Left ventricle myocardium inferior (tissue), 1 donor: ENCODE measurements around the gene KRT6C. TPM values are rescaled to one million over a fixed set of nuclear protein-coding genes. Genes with fewer than 3 reads are reported as not detected.

ENCODE experiments used
- DNase-seq: peaks from one replicate; pipeline ENCODE4 v3.0.0-alpha.2; 2020
- H3K27ac ChIP-seq: fragments of 200-600 bp; replicated peaks from 2 replicates; pipeline ENCODE4 v1.8.0; 2021
- H3K27me3 ChIP-seq: fragments of 200-600 bp; 2 replicates; pipeline ENCODE4 v1.8.0; 2021; ENCODE audit warnings: low read depth
- H3K36me3 ChIP-seq: fragments of 200-600 bp; 2 replicates; pipeline ENCODE4 v1.8.0; 2021
- H3K4me1 ChIP-seq: fragments of 200-600 bp; 2 replicates; pipeline ENCODE4 v1.8.0; 2021
- H3K4me3 ChIP-seq: fragments of 200-600 bp; 2 replicates; pipeline ENCODE4 v1.8.0; 2021; ENCODE audit warnings: mild to moderate bottlenecking, moderate library complexity
- H3K9me3 ChIP-seq: fragments of 200-600 bp; replicated peaks from 2 replicates; pipeline ENCODE4 v1.8.0; 2021
- CTCF ChIP-seq: fragments of 200-600 bp; IDR thresholded peaks from 2 replicates; pipeline ENCODE4 v1.8.0; 2021; ENCODE audit warnings: antibody characterized with exemption, mild to moderate bottlenecking, borderline replicate concordance
- intact Hi-C: fragments of 100-400 bp; cut with micrococcal nuclease; formaldehyde crosslinking; loops from one replicate; pipeline ENCODE4 v1.11.0; 2022
- total RNA-seq: library from RNA; stranded (reverse); fragmentation: NEBNext Ultra II Directional; extraction: Animal tissue kit (Norgen Biotek cat#: 25700); gene quantifications from one replicate; pipeline ENCODE4 v1.2.1, GENCODE V29; 2021
- donor health status: DM: no; HTN: yes; CAD: no; lungs with severe emphysema.

KRT6C gene
- total RNA-seq, 1 donor from 2014 or later, result not detected

DNA sequence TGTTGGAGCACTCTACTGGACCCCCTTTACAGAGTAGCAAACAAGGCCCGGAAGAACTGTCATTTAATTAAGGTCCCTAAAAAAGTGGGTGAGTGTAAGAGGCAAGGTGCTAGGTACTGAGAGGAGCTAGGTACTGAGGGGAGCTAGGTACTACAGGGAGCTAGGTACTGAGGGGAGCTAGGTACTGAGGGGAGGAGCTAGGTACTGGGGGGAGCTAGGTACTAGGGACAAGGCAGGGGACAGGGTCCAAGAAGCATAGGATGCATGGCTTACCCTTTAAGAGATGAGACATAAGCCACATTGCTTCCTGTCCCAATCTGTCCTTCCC, 41.7 kb upstream of the KRT6C start:
- Histone ChIP-seq H3K36me3 (no peaks in the 10 kb centered on the region), H3K4me3 (no peak overlapping the region), H3K4me1 (no peaks in the 10 kb centered on the region), H3K27ac (no peak overlapping the region), H3K9me3 (peaks cover 4% of the 10 kb centered on the region), H3K27me3 (peaks cover 41% of the 10 kb centered on the region)
- no peak for TF ChIP-seq CTCF
- intact Hi-C loops, result no loop called here
- DNase-seq, result no peak

DNA sequence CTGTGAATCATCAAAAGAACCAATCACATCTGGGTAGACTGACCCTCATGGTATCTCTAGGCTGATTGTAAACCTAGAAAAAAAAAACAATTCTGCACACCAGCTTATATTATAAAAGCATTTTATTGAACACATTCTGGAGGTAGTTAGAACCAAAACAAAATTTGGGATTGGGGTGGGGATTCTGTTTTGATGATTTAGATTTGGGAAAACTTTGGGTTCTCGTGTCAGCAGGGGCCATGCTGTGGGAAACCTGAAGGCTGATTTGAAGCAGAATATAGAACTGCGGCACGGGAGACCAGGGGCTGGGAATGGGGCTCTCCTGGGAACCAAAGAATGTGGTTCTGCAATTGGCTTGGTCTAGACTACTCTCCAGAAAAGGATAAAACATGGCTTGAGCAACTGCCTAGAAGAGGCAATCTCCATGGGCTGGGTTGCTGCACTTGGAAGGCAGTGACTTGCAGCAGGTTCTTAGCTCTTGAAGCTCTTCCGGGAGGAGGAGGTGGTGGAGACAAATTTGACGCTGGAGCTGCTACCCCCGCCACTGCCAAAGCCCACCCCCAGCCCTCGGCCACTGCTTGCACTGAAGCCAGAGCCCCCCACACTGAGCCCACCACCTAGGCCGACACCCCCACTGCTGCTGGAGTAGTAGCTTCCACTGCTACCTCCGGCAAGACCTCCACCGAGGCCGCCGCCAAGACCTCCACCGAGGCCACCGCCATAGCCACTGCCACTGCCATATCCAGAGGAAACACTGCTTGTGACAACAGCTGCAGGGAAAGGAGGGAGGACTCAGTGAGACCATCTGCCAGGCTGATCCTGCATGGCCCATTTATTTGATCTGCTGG, 41.1 kb upstream of the KRT6C start:
- H3K27me3 ChIP-seq, result peaks cover 41% of the 10 kb centered on the region
- DNase-seq, result no peak
- no peak for TF ChIP-seq CTCF
- H3K27ac ChIP-seq, result no peak overlapping the region
- peaks cover 4% of the 10 kb centered on the region for H3K9me3 ChIP-seq
- intact Hi-C loops, result no loop called here
- no peaks in the 10 kb centered on the region for H3K4me1 ChIP-seq
- no peaks in the 10 kb centered on the region for H3K36me3 ChIP-seq
- H3K4me3 ChIP-seq, result no peak overlapping the region

DNA sequence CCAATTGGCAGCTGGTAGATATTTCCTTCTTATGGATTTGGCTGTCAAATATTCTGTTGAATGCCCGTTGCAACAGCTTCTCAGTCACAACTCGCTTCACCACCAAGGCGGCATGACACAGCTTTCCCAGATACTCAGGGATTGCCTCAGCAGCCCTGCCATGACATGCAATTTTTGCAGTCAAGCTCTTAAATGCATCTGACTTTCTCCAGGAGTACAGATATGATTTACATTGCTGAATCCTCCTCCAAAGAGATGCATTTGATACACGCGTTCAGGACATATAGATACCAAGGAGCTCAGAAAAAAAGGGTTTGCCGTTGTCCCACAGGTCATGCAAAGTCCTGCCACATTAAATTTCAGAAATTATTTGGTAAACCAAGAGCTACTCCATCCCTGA, 40.1 kb upstream of the KRT6C start:
- Histone ChIP-seq H3K36me3 (no peaks in the 10 kb centered on the region), H3K27me3 (peaks cover 41% of the 10 kb centered on the region), H3K4me1 (no peaks in the 10 kb centered on the region), H3K9me3 (peaks cover 4% of the 10 kb centered on the region), H3K27ac (no peak overlapping the region), H3K4me3 (no peak overlapping the region)
- intact Hi-C loops, result no loop called here
- no peak for DNase-seq
- no peak for TF ChIP-seq CTCF

- H3K36me3 ChIP-seq, result no peaks in the 10 kb centered on the region
- H3K4me1 ChIP-seq, result no peaks in the 10 kb centered on the region
- DNase-seq, result no peak
- no peak for TF ChIP-seq CTCF
- H3K4me3 ChIP-seq, result no peak overlapping the region
- H3K27ac ChIP-seq, result no peak overlapping the region
- H3K27me3 ChIP-seq, result peaks cover 62% of the 10 kb centered on the region
- H3K9me3 ChIP-seq, result peaks cover 4% of the 10 kb centered on the region
- intact Hi-C loops, result loop anchor here (5.0 to 10.0 kb wide), 2 partner anchors 133 to 351 kb away; no protein-coding TSS in a partner anchor
These were observed 34.6 kb upstream of the KRT6C start for GRCh38 chr12:52508211-52508610.

- H3K4me1 ChIP-seq, result no peaks in the 10 kb centered on the region
- peak; percentile 70 for TF ChIP-seq CTCF
- no peak overlapping the region for H3K27ac ChIP-seq
- no peaks in the 10 kb centered on the region for H3K36me3 ChIP-seq
- DNase-seq, result no peak
- intact Hi-C loops, result loop anchor here (5.0 to 10.0 kb wide), 2 partner anchors 132 to 350 kb away; no protein-coding TSS in a partner anchor
- peaks cover 4% of the 10 kb centered on the region for H3K9me3 ChIP-seq
- H3K27me3 ChIP-seq, result peaks cover 53% of the 10 kb centered on the region
- H3K4me3 ChIP-seq, result no peak overlapping the region
These were observed 33.5 kb upstream of the KRT6C start for GRCh38 chr12:52506858-52507715.
